ENCODE data around the gene PDZD4.

DNA sequence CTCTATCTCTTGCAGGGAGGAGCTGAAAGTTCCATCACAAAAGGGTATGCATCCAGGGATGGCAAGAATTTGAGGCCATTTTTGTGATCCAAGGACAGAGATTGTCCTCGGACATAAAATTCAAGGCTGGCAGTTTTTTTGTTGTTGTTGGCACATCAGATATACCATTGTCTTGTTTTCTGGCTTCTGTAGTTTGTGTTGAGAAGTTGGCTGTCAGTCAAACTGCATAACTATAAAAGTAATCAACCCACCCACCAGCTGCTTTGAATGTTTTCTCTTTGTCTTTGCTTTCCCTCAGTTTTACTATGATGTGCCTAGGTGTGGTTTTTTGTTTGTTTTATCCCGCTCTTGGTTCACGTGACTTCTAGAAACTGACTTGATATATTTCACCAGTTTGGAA lies 21.6 kb upstream of the PDZD4 start:
- TF ChIP-seq, protein P1, sequence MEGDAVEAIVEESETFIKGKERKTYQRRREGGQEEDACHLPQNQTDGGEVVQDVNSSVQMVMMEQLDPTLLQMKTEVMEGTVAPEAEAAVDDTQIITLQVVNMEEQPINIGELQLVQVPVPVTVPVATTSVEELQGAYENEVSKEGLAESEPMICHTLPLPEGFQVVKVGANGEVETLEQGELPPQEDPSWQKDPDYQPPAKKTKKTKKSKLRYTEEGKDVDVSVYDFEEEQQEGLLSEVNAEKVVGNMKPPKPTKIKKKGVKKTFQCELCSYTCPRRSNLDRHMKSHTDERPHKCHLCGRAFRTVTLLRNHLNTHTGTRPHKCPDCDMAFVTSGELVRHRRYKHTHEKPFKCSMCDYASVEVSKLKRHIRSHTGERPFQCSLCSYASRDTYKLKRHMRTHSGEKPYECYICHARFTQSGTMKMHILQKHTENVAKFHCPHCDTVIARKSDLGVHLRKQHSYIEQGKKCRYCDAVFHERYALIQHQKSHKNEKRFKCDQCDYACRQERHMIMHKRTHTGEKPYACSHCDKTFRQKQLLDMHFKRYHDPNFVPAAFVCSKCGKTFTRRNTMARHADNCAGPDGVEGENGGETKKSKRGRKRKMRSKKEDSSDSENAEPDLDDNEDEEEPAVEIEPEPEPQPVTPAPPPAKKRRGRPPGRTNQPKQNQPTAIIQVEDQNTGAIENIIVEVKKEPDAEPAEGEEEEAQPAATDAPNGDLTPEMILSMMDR (conservative IDR thresholded peaks at IDR 0.05): no peak
- no peak for TF ChIP-seq ZFX (IDR thresholded peaks at IDR 0.05)
